ENCODE measurements around the gene POU6F1.

POU6F1 gene

GRCh38 chr12:51185171-51185717 is 32.6 kb downstream of the POU6F1 start:
- H3K27me3 Mint-ChIP-seq = peaks cover 1% of the 10 kb centered on the region
- no peaks in the 10 kb centered on the region for H3K36me3 Mint-ChIP-seq (ENCODE audit: low read depth)
- H3K4me3 Mint-ChIP-seq = no peak overlapping the region
- H3K4me1 Mint-ChIP-seq (ENCODE audit: low read depth) = peaks cover 14% of the 10 kb centered on the region
- intact Hi-C loops (cut with micrococcal nuclease) = no loop called here
- no peak overlapping the region for H3K27ac Mint-ChIP-seq
- no peaks in the 10 kb centered on the region for H3K9me3 Mint-ChIP-seq

GRCh38 chr12:51183816-51184215 is 34.0 kb downstream of the POU6F1 start:
- no peaks in the 10 kb centered on the region for H3K36me3 Mint-ChIP-seq (ENCODE audit: low read depth)
- H3K9me3 Mint-ChIP-seq = no peaks in the 10 kb centered on the region
- H3K27ac Mint-ChIP-seq = no peak overlapping the region
- no peak overlapping the region for H3K4me3 Mint-ChIP-seq
- intact Hi-C loops (cut with micrococcal nuclease) = no loop called here
- H3K4me1 Mint-ChIP-seq (ENCODE audit: low read depth) = peaks cover 14% of the 10 kb centered on the region
- peaks cover 1% of the 10 kb centered on the region for H3K27me3 Mint-ChIP-seq

GRCh38 chr12:51183349-51183748 is 34.5 kb downstream of the POU6F1 start:
- peaks cover under 1% of the 10 kb centered on the region for H3K27me3 Mint-ChIP-seq
- no peak overlapping the region for H3K27ac Mint-ChIP-seq
- intact Hi-C loops (cut with micrococcal nuclease) = no loop called here
- peaks cover 9% of the 10 kb centered on the region for H3K4me1 Mint-ChIP-seq (ENCODE audit: low read depth)
- no peak overlapping the region for H3K4me3 Mint-ChIP-seq
- H3K36me3 Mint-ChIP-seq (ENCODE audit: low read depth) = no peaks in the 10 kb centered on the region
- H3K9me3 Mint-ChIP-seq = no peaks in the 10 kb centered on the region

- Mint-ChIP-seq H3K27me3 (no peaks in the 10 kb centered on the region), H3K9me3 (no peaks in the 10 kb centered on the region), H3K27ac (no peak overlapping the region), H3K36me3 (ENCODE audit: low read depth) (no peaks in the 10 kb centered on the region), H3K4me1 (ENCODE audit: low read depth) (peaks cover 2% of the 10 kb centered on the region), H3K4me3 (no peak overlapping the region)
- intact Hi-C loops (cut with micrococcal nuclease) = no loop called here
Measured at GRCh38 chr12:51181558-51181957, 36.3 kb downstream of the POU6F1 start.

- Mint-ChIP-seq H3K9me3 (no peaks in the 10 kb centered on the region), H3K27me3 (no peaks in the 10 kb centered on the region), H3K4me3 (no peak overlapping the region), H3K27ac (no peak overlapping the region), H3K36me3 (ENCODE audit: low read depth) (no peaks in the 10 kb centered on the region), H3K4me1 (ENCODE audit: low read depth) (no peaks in the 10 kb centered on the region)
- intact Hi-C loops (cut with micrococcal nuclease) = no loop called here
Measured at GRCh38 chr12:51177897-51178296, 40.0 kb downstream of the POU6F1 start.

GRCh38 chr12:51174501-51174900 is 43.4 kb downstream of the POU6F1 start:
- no peaks in the 10 kb centered on the region for H3K27me3 Mint-ChIP-seq
- no peak overlapping the region for H3K27ac Mint-ChIP-seq
- intact Hi-C loops (cut with micrococcal nuclease) = loop anchor here (5.0 kb wide), 1 partner anchor 43 kb away; the partner anchor contains the start of gene POU6F1
- H3K9me3 Mint-ChIP-seq = no peaks in the 10 kb centered on the region
- H3K4me1 Mint-ChIP-seq (ENCODE audit: low read depth) = peaks cover 11% of the 10 kb centered on the region
- H3K36me3 Mint-ChIP-seq (ENCODE audit: low read depth) = no peaks in the 10 kb centered on the region
- H3K4me3 Mint-ChIP-seq = no peak overlapping the region

- intact Hi-C loops (cut with micrococcal nuclease) = loop anchor here (1.0 to 5.0 kb wide), 2 partner anchors 45 to 67 kb away; partner anchors contain the start of gene POU6F1
- peaks cover 16% of the 10 kb centered on the region for H3K4me1 Mint-ChIP-seq (ENCODE audit: low read depth)
- H3K27ac Mint-ChIP-seq = no peak within 1 kb of the TSS
- H3K4me3 Mint-ChIP-seq = no peak within 1 kb of the TSS
- no peaks in the 10 kb centered on the region for H3K27me3 Mint-ChIP-seq
- peaks cover under 1% of the 10 kb centered on the region for H3K36me3 Mint-ChIP-seq (ENCODE audit: low read depth)
- no peaks in the 10 kb centered on the region for H3K9me3 Mint-ChIP-seq
Measured at GRCh38 chr12:51172515-51173431, 45.1 kb downstream of the POU6F1 start, which contains the start of gene TFCP2. Gene TFCP2 (minus strand): TSS chr12:51173135. CDS start chr12:51172422, 713 bp downstream.

GRCh38 chr12:51171884-51172514 is 45.9 kb downstream of the POU6F1 start:
- H3K9me3 Mint-ChIP-seq = no peaks in the 10 kb centered on the region
- no peak overlapping the region for H3K27ac Mint-ChIP-seq
- H3K4me3 Mint-ChIP-seq = no peak overlapping the region
- H3K4me1 Mint-ChIP-seq (ENCODE audit: low read depth) = peaks cover 21% of the 10 kb centered on the region
- no peaks in the 10 kb centered on the region for H3K27me3 Mint-ChIP-seq
- peaks cover 7% of the 10 kb centered on the region for H3K36me3 Mint-ChIP-seq (ENCODE audit: low read depth)
- intact Hi-C loops (cut with micrococcal nuclease) = loop anchor here (5.0 kb wide), 1 partner anchor 45 kb away; the partner anchor contains the start of gene POU6F1

- H3K27ac Mint-ChIP-seq = peak overlapping the region; percentile 13
Measured at GRCh38 chr12:51163795-51164194, 54.1 kb downstream of the POU6F1 start.

GRCh38 chr12:51162217-51162616 is 55.6 kb downstream of the POU6F1 start:
- Mint-ChIP-seq H3K4me3 (no peak overlapping the region), H3K27ac (no peak overlapping the region), H3K36me3 (ENCODE audit: low read depth) (peaks cover 82% of the 10 kb centered on the region), H3K9me3 (no peaks in the 10 kb centered on the region), H3K27me3 (no peaks in the 10 kb centered on the region), H3K4me1 (ENCODE audit: low read depth) (peaks cover 30% of the 10 kb centered on the region)
- intact Hi-C loops (cut with micrococcal nuclease) = no loop called here

More at GRCh38 chr12:51163795-51164194, 54.1 kb downstream of the POU6F1 start:
- Mint-ChIP-seq H3K36me3 (ENCODE audit: low read depth) (peaks cover 77% of the 10 kb centered on the region), H3K9me3 (no peaks in the 10 kb centered on the region), H3K4me3 (no peak overlapping the region), H3K27me3 (no peaks in the 10 kb centered on the region), H3K4me1 (ENCODE audit: low read depth) (peaks cover 36% of the 10 kb centered on the region)
- intact Hi-C loops (cut with micrococcal nuclease) = no loop called here

GRCh38 chr12:51160814-51161459 is 56.9 kb downstream of the POU6F1 start:
- no peak overlapping the region for H3K27ac Mint-ChIP-seq
- intact Hi-C loops (cut with micrococcal nuclease) = no loop called here
- peaks cover 23% of the 10 kb centered on the region for H3K4me1 Mint-ChIP-seq (ENCODE audit: low read depth)
- no peak overlapping the region for H3K4me3 Mint-ChIP-seq
- no peaks in the 10 kb centered on the region for H3K27me3 Mint-ChIP-seq
- H3K9me3 Mint-ChIP-seq = no peaks in the 10 kb centered on the region
- peaks cover 79% of the 10 kb centered on the region for H3K36me3 Mint-ChIP-seq (ENCODE audit: low read depth)

GRCh38 chr12:51156245-51156765 is 61.6 kb downstream of the POU6F1 start:
- Mint-ChIP-seq H3K4me3 (no peak overlapping the region), H3K27me3 (no peaks in the 10 kb centered on the region), H3K36me3 (ENCODE audit: low read depth) (peaks cover 40% of the 10 kb centered on the region), H3K4me1 (ENCODE audit: low read depth) (peaks cover 10% of the 10 kb centered on the region), H3K27ac (no peak overlapping the region), H3K9me3 (no peaks in the 10 kb centered on the region)
- intact Hi-C loops (cut with micrococcal nuclease) = no loop called here

GRCh38 chr12:51152953-51153352 is 64.9 kb downstream of the POU6F1 start:
- Mint-ChIP-seq H3K36me3 (ENCODE audit: low read depth) (peaks cover 15% of the 10 kb centered on the region), H3K27me3 (no peaks in the 10 kb centered on the region), H3K9me3 (no peaks in the 10 kb centered on the region), H3K27ac (no peak overlapping the region), H3K4me3 (no peak overlapping the region), H3K4me1 (ENCODE audit: low read depth) (peaks cover 10% of the 10 kb centered on the region)
- intact Hi-C loops (cut with micrococcal nuclease) = no loop called here

Measured in dendritic cell treated with granulocyte-macrophage colony-stimulating factor and Interleukin-4, amounts not matched to agents 40 ng/mL and 50 ng/mL, for 4 days (primary cell).